K562 (cell line): Measurements from ENCODE around the gene CREB5.

Source experiments
- NFE2 ChIP-seq: IDR thresholded peaks from 2 replicates; pipeline ENCODE4 v1.6.1; 2014; ENCODE audit warnings: antibody characterized with exemption, low read depth
- NR2F6 ChIP-seq: fragments of 450-650 bp; formaldehyde crosslinking; IDR thresholded peaks from 2 replicates; pipeline ENCODE4 v1.4.0; 2020; ENCODE audit warnings: mild to moderate bottlenecking
- POLR2AphosphoS5 ChIP-seq: IDR thresholded peaks from 2 replicates; pipeline ENCODE4 v1.6.1; 2011; ENCODE audit warnings: mild to moderate bottlenecking, low read depth, low read length, moderate library complexity; ENCODE audit not compliant: control insufficient read depth, insufficient read depth
- WHSC1 ChIP-seq: IDR thresholded peaks from one replicate; pipeline ENCODE4 v1.6.1; 2012; ENCODE audit warnings: low read length, control low read depth, inconsistent platforms
- YBX1 ChIP-seq: fragments of 450-650 bp; IDR thresholded peaks from 2 replicates; pipeline ENCODE4 v1.7.1; 2016; ENCODE audit warnings: mild to moderate bottlenecking

- TF ChIP-seq WHSC1 (no peak), YBX1 (no peak), POLR2AphosphoS5 (no peak), NFE2 (no peak), NR2F6 (CRISPR knock-in tag) (no peak)
These were observed 200.9 kb downstream of the CREB5 start for GRCh38 chr7:28613262-28613661.
